ENCODE data around the gene ANO2.

- TF ChIP-seq CTCF (IDR thresholded peaks at IDR 0.05; ENCODE audit: extremely low read depth in 1 of 2, insufficient read depth in 1 of 2, low read depth in 1 of 2, low read length in 2 of 2) = no peak
- TF ChIP-seq MYC (IDR thresholded peaks at IDR 0.05; ENCODE audit: low read depth, low read length) = no peak
- TF ChIP-seq POLR2AphosphoS5 (IDR thresholded peaks at IDR 0.05; ENCODE audit: insufficient read depth, low read depth, low read length) = no peak
- TF ChIP-seq POLR2A (IDR thresholded peaks at IDR 0.05; ENCODE audit: low read depth, low read length) = no peak
- TF ChIP-seq EZH2 (IDR thresholded peaks at IDR 0.05; ENCODE audit: borderline replicate concordance, low read depth, low read length, severe bottlenecking) = no peak
- TF ChIP-seq MAX (IDR thresholded peaks at IDR 0.05; ENCODE audit: insufficient read depth, insufficient read length) = no peak
- TF ChIP-seq JUN (IDR thresholded peaks at IDR 0.05; ENCODE audit: borderline replicate concordance, insufficient read depth, insufficient read length, low read depth) = no peak
Observed at GRCh38 chr12:5516371-5517241, 428.5 kb downstream of the ANO2 start.
